SK-N-SH (cell line): ENCODE results near the gene SH2D4B. TPM values are rescaled to one million over a fixed set of nuclear protein-coding genes. Genes with fewer than 3 reads are reported as not detected.

Experiments used
- CTCF ChIA-PET: fragments of 300-600, 350-600 bp; formaldehyde crosslinking; extraction: SDS; loops from one replicate; lab custom pipeline; 2021; lab: Yijun Ruan, JAX
- POLR2A ChIA-PET: fragments of 350-600 bp; sonication (Branson Sonifier 250); formaldehyde crosslinking; extraction: SDS; loops from one replicate; lab custom pipeline; 2020; ENCODE audit warnings: antibody characterized with exemption, inconsistent platforms; lab: Yijun Ruan, JAX
- DNase-seq: peaks from one replicate; pipeline ENCODE4 v3.0.0; 2012
- H2AFZ ChIP-seq: fragments of 200-600 bp; sonication (generic); 2 replicates; pipeline ENCODE4 v1.8.1; 2016; ENCODE audit warnings: antibody characterized with exemption, mild to moderate bottlenecking, low read depth
- H3F3A ChIP-seq: fragments of 200-600 bp; sonication (generic); replicated peaks from 2 replicates; pipeline ENCODE3; 2016; ENCODE audit warnings: antibody characterized with exemption, mild to moderate bottlenecking; ENCODE audit not compliant: insufficient read depth
- H3K27ac ChIP-seq, 2 experiments: fragments of 200-500 bp in 1 of 2; fragments of 200-600 bp in 1 of 2; sonication (Bioruptor generic) in 1 of 2; sonication (generic), shearing (Covaris generic) in 1 of 2; 2 replicates each; pipeline versions ENCODE4 v1.5.1 to v1.6.1; 2014 to 2016; ENCODE audit warnings: low read depth in 2 of 2, inconsistent platforms in 1 of 2, low read length in 1 of 2, mild to moderate bottlenecking in 1 of 2, mixed read lengths in 1 of 2
- H3K27me3 ChIP-seq: fragments of 200-600 bp; sonication (generic), shearing (Covaris generic); 2 replicates; pipeline ENCODE4 v1.6.1; 2016; ENCODE audit warnings: mixed run types; ENCODE audit not compliant: insufficient read depth
- H3K36me3 ChIP-seq, 2 experiments: fragments of 200-500 bp in 1 of 2; fragments of 200-600 bp in 1 of 2; sonication (Bioruptor generic) in 1 of 2; sonication (generic) in 1 of 2; replicated peaks in 1 of 2; 2 replicates each; pipeline versions ENCODE3 to v1.5.1; 2014 to 2016; ENCODE audit warnings: low read length in 1 of 2, mild to moderate bottlenecking in 1 of 2; ENCODE audit not compliant: insufficient read depth in 2 of 2, control insufficient read depth in 1 of 2
- H3K4me1 ChIP-seq, 2 experiments: fragments of 200-500 bp in 1 of 2; fragments of 200-600 bp in 1 of 2; sonication (Bioruptor generic) in 1 of 2; sonication (generic), shearing (Covaris generic) in 1 of 2; 2 replicates each; pipeline versions ENCODE4 v1.5.1 to v1.6.1; 2014 to 2016; ENCODE audit warnings: low read depth in 1 of 2, low read length in 1 of 2, mixed run types in 1 of 2; ENCODE audit not compliant: insufficient read depth in 2 of 2, control insufficient read depth in 1 of 2
- H3K4me2 ChIP-seq: fragments of 200-600 bp; sonication (generic), shearing (Covaris generic); 2 replicates; pipeline ENCODE4 v1.6.1; 2017; ENCODE audit warnings: mixed run types
- H3K4me3 ChIP-seq, 2 experiments: fragments of 200-500 bp in 1 of 2; fragments of 200-600 bp in 1 of 2; sonication (Bioruptor generic) in 1 of 2; sonication (generic), shearing (Covaris generic) in 1 of 2; 2 replicates each; pipeline versions ENCODE4 v1.5.1 to v1.8.1; 2014 to 2016; ENCODE audit warnings: low read depth in 2 of 2, inconsistent platforms in 1 of 2, low read length in 1 of 2, mild to moderate bottlenecking in 1 of 2, mixed read lengths in 1 of 2, moderate library complexity in 1 of 2
- H3K79me2 ChIP-seq: fragments of 200-600 bp; sonication (generic); 2 replicates; pipeline ENCODE4 v1.8.1; 2017; ENCODE audit warnings: mild to moderate bottlenecking; ENCODE audit not compliant: insufficient read depth
- H3K9ac ChIP-seq: fragments of 200-600 bp; sonication (generic); 2 replicates; pipeline ENCODE4 v1.6.1; 2017; ENCODE audit warnings: mixed run types
- H3K9me2 ChIP-seq: fragments of 200-600 bp; sonication (generic); 2 replicates; pipeline ENCODE4 v1.6.1; 2017; ENCODE audit warnings: mixed run types
- H3K9me3 ChIP-seq: fragments of 200-600 bp; sonication (generic); 2 replicates; pipeline ENCODE4 v1.6.1; 2017; ENCODE audit warnings: mixed run types, mild to moderate bottlenecking, moderate library complexity
- H4K20me1 ChIP-seq: fragments of 200-600 bp; sonication (generic); 2 replicates; pipeline ENCODE4 v1.6.1; 2017; ENCODE audit warnings: mild to moderate bottlenecking, mixed run types; ENCODE audit not compliant: insufficient read depth
- CHD2 ChIP-seq: fragments of 150-350 bp; IDR thresholded peaks from 2 replicates; pipeline ENCODE4 v1.6.1; 2018; ENCODE audit warnings: low read length; ENCODE audit not compliant: partially characterized antibody
- ELF1 ChIP-seq: IDR thresholded peaks from 2 replicates; pipeline ENCODE4 v1.4.0; 2012
- FOXM1 ChIP-seq: IDR thresholded peaks from 2 replicates; pipeline ENCODE4 v1.4.0; 2012; ENCODE audit warnings: low read depth, mild to moderate bottlenecking
- GATA2 ChIP-seq: sonication (generic); formaldehyde crosslinking; IDR thresholded peaks from 2 replicates; pipeline ENCODE4 v1.5.0; 2020; ENCODE audit warnings: mild to moderate bottlenecking, missing genetic modification reagents
- NFIC ChIP-seq: IDR thresholded peaks from 2 replicates; pipeline ENCODE4 v1.4.0; 2012; ENCODE audit warnings: borderline replicate concordance
- RFX5 ChIP-seq: IDR thresholded peaks from 2 replicates; pipeline ENCODE4 v1.6.1; 2012; ENCODE audit warnings: mild to moderate bottlenecking, improper control_type of control experiment, low read length
- RXRA ChIP-seq: IDR thresholded peaks from 2 replicates; pipeline ENCODE4 v1.4.0; 2012; ENCODE audit warnings: low read depth, mild to moderate bottlenecking, borderline replicate concordance
- TCF12 ChIP-seq: IDR thresholded peaks from 2 replicates; pipeline ENCODE4 v1.4.0; 2012
- TEAD4 ChIP-seq: IDR thresholded peaks from 2 replicates; pipeline ENCODE4 v1.4.0; 2012; ENCODE audit warnings: mild to moderate bottlenecking, borderline replicate concordance; ENCODE audit not compliant: insufficient read depth
- WGBS: methylation state at CpG from one replicate; pipeline ENCODE4 v1.1.6; 2017; ENCODE audit warnings: low lambda C conversion rate; 5-methylcytosine and 5-hydroxymethylcytosine counted together
- polyA plus RNA-seq, 3 experiments: library from polyadenylated mRNA; depleted of rRNA; stranded (reverse); fragments of >200 nt; gene quantifications; 2 replicates each; pipeline ENCODE4 v1.2.3, GENCODE V29; 2012
- TF ChIP-seq, protein P1 (sequence below): fragments of 150-350 bp; IDR thresholded peaks from 2 replicates; pipeline ENCODE4 v1.6.1; 2017; ENCODE audit warnings: antibody characterized with exemption, low read length, low read depth, borderline replicate concordance
- TF ChIP-seq, protein P2 (sequence below): fragments of 200-600 bp; sonication (generic); IDR thresholded peaks from 2 replicates; pipeline ENCODE4 v1.6.1; 2017; ENCODE audit warnings: antibody characterized with exemption, mild to moderate bottlenecking, moderate library complexity
- TF ChIP-seq, protein P3 (sequence below): fragments of 150-350 bp; IDR thresholded peaks from 2 replicates; pipeline ENCODE4 v1.6.1; 2016; ENCODE audit warnings: mild to moderate bottlenecking, low read depth, low read length
- TF ChIP-seq, protein P4 (sequence below): IDR thresholded peaks from 2 replicates; pipeline ENCODE4 v1.6.1; 2012; ENCODE audit warnings: mild to moderate bottlenecking, low read depth, low read length, moderate library complexity

The SH2D4B gene
- polyA plus RNA-seq, 1 of the 3 experiments (the other 2 are of a cell fraction): not detected

DNA sequence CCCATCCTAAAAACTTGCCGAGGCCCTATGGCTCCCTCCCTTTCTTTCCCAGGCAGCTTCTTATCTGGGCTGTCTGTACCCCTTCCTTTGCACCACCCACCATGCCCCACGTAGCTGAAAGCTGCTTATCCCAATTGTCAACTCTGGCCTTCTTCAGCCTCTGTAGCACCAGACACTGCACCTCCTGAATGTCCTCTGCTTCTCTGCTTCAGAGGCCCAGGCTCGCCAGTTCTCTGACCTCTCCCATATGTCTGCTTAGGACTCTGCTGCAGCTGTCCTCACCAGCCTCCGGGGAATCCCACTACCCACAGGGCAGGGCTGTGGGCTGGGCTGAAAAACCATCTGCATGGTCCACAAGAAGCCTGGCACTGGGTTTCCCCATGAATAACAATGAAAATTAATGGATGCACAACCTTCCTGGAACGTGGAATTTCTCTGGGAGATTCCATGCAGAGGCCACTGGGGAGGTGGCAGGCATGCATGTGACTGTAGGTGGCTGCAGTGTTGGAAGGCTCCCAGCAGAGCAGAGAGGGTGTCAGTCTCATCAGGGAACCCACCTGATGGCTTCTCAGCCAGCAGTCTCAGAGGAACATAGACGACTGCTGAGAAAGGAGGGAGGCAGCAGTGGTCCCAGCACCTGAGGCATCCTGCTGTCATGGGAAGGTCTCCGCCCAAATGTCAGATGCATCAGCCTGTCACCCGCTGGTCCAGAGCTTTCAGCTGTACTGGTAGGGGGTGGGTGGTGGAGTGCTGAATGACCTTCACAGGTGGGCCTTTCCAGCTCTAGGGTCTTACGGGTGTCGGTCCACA lies 16.8 kb upstream of the SH2D4B start:
- Histone ChIP-seq H3F3A (peaks cover 3% of the 10 kb centered on the region), H3K4me2 (no peak overlapping the region), H3K4me1 (no peaks in the 10 kb centered on the region), H2AFZ (no peak overlapping the region), H3K9ac (no peak overlapping the region), H3K4me3 (no peak overlapping the region), H3K9me3 (no peaks in the 10 kb centered on the region), H3K9me2 (no peaks in the 10 kb centered on the region), H3K27ac (no peak overlapping the region), H3K27me3 (no peaks in the 10 kb centered on the region), H4K20me1 (no peaks in the 10 kb centered on the region), H3K36me3 (peaks cover 6 to 42% of the 10 kb centered on the region in 2 experiments), H3K79me2 (no peaks in the 10 kb centered on the region)
- TF ChIP-seq RFX5 (no peak), NFIC (no peak), ELF1 (no peak), CHD2 (no peak), FOXM1 (no peak), GATA2 (no peak), TEAD4 (no peak), RXRA (no peak), TCF12 (no peak)
- TF ChIP-seq, protein P1, sequence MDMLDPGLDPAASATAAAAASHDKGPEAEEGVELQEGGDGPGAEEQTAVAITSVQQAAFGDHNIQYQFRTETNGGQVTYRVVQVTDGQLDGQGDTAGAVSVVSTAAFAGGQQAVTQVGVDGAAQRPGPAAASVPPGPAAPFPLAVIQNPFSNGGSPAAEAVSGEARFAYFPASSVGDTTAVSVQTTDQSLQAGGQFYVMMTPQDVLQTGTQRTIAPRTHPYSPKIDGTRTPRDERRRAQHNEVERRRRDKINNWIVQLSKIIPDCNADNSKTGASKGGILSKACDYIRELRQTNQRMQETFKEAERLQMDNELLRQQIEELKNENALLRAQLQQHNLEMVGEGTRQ: no peak
- DNase-seq: no peak
- POLR2A ChIA-PET: no interaction called here
- CTCF ChIA-PET: interaction anchor here (0.6 to 3.2 kb wide), 4 partner anchors 15 to 1236 kb away, joined by 3 to 17 read pairs (median 4); no protein-coding TSS in a partner anchor
- 87% methylated on average over 7 of the region's 10 CpGs for WGBS

DNA sequence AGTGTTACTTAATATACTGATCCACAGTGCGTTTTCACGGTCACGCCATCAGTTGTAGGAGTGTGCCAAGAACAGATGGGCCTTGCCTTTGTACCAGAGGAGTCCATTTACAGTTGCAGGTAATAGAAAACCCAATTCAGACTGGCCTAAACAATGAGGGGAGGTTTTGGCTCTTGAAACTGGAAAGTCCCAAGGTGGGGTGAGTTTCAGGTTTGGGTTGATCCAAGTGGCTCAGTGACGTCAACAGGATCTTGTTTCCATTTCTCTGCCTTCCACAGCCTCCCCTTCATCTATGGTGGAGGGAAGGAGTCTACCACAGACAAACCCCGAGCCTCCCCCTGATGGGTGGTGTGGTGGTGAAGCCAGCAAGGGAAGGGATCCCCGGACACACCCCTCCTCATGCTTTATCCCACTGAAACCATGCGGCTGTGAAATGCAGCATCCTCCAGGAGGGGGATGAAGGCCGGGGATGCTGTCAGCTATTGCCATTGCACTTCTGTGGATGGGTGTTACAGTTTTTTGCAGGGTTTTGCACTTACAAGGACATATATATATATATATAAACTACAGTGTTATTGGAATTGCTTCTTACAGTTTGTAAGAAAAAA lies 14.8 kb upstream of the SH2D4B start:
- Histone ChIP-seq H3K4me3 (no peak overlapping the region), H3K36me3 (peaks cover 3 to 26% of the 10 kb centered on the region in 2 experiments), H3K9me3 (no peaks in the 10 kb centered on the region), H3K27me3 (no peaks in the 10 kb centered on the region), H3K79me2 (no peaks in the 10 kb centered on the region), H3K9me2 (no peaks in the 10 kb centered on the region), H3K4me2 (no peak overlapping the region), H3F3A (peaks cover 3% of the 10 kb centered on the region), H3K27ac (no peak overlapping the region), H3K9ac (no peak overlapping the region), H2AFZ (no peak overlapping the region), H3K4me1 (no peaks in the 10 kb centered on the region), H4K20me1 (no peaks in the 10 kb centered on the region)
- ChIA-PET CTCF (interaction anchor here (1.0 to 1.7 kb wide), 2 partner anchors 8 to 17 kb away, joined by 3 to 7 read pairs; no protein-coding TSS in a partner anchor), POLR2A (no interaction called here)
- TF ChIP-seq, protein P2, sequence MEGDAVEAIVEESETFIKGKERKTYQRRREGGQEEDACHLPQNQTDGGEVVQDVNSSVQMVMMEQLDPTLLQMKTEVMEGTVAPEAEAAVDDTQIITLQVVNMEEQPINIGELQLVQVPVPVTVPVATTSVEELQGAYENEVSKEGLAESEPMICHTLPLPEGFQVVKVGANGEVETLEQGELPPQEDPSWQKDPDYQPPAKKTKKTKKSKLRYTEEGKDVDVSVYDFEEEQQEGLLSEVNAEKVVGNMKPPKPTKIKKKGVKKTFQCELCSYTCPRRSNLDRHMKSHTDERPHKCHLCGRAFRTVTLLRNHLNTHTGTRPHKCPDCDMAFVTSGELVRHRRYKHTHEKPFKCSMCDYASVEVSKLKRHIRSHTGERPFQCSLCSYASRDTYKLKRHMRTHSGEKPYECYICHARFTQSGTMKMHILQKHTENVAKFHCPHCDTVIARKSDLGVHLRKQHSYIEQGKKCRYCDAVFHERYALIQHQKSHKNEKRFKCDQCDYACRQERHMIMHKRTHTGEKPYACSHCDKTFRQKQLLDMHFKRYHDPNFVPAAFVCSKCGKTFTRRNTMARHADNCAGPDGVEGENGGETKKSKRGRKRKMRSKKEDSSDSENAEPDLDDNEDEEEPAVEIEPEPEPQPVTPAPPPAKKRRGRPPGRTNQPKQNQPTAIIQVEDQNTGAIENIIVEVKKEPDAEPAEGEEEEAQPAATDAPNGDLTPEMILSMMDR: no peak
- TF ChIP-seq, protein P3, sequence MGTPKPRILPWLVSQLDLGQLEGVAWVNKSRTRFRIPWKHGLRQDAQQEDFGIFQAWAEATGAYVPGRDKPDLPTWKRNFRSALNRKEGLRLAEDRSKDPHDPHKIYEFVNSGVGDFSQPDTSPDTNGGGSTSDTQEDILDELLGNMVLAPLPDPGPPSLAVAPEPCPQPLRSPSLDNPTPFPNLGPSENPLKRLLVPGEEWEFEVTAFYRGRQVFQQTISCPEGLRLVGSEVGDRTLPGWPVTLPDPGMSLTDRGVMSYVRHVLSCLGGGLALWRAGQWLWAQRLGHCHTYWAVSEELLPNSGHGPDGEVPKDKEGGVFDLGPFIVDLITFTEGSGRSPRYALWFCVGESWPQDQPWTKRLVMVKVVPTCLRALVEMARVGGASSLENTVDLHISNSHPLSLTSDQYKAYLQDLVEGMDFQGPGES: no peak
- TF ChIP-seq, protein P4, sequence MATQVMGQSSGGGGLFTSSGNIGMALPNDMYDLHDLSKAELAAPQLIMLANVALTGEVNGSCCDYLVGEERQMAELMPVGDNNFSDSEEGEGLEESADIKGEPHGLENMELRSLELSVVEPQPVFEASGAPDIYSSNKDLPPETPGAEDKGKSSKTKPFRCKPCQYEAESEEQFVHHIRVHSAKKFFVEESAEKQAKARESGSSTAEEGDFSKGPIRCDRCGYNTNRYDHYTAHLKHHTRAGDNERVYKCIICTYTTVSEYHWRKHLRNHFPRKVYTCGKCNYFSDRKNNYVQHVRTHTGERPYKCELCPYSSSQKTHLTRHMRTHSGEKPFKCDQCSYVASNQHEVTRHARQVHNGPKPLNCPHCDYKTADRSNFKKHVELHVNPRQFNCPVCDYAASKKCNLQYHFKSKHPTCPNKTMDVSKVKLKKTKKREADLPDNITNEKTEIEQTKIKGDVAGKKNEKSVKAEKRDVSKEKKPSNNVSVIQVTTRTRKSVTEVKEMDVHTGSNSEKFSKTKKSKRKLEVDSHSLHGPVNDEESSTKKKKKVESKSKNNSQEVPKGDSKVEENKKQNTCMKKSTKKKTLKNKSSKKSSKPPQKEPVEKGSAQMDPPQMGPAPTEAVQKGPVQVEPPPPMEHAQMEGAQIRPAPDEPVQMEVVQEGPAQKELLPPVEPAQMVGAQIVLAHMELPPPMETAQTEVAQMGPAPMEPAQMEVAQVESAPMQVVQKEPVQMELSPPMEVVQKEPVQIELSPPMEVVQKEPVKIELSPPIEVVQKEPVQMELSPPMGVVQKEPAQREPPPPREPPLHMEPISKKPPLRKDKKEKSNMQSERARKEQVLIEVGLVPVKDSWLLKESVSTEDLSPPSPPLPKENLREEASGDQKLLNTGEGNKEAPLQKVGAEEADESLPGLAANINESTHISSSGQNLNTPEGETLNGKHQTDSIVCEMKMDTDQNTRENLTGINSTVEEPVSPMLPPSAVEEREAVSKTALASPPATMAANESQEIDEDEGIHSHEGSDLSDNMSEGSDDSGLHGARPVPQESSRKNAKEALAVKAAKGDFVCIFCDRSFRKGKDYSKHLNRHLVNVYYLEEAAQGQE: no peak
- no peak for DNase-seq
- WGBS: 83% methylated on average over 8 of the region's 8 CpGs
